ENCODE results near the gene SKIC8. TPM values are rescaled to one million over a fixed set of nuclear protein-coding genes. Genes with fewer than 3 reads are reported as not detected.
A peak's percentile ranks its signal among the peaks of the same experiment; 100 is the strongest.

The SKIC8 gene
- total and polyA plus RNA-seq, 3 donors from 2014 or later, result 82.3 to 135 (median 93.1) TPM

DNA sequence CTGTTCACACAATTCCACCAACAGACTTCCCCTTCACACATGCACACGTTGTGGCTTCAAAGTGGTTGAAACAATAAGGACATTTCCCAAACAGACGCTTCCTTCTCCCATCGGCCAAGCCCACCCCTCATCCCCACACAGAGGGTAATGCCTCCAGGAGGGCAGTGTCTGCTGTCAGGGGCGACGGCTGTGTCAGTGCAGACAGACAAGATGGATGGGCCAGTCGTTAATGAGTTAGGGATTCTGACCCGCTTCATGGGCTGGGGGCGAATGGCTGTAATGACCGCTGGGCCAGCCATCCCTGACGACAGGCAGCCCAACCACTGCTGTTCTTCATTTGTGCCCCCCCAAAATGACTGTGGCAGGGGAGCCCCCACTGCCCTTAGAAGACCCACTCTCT is 20.2 kb upstream of the SKIC8 start:
- Histone ChIP-seq H3K27ac (no peak overlapping the region), H3K36me3 (ENCODE audit: low read depth, missing control alignments) (no peaks in the 10 kb centered on the region), H3K9me3 (no peaks in the 10 kb centered on the region), H3K27me3 (no peaks in the 10 kb centered on the region), H3K4me1 (no peaks in the 10 kb centered on the region), H3K4me3 (no peak overlapping the region)
- TF ChIP-seq CTCF (IDR thresholded peaks at IDR 0.05) (no peak), POLR2A (IDR thresholded peaks at IDR 0.05) (no peak)
- intact Hi-C loops (cut with DNase I; ENCODE audit: low total_unique reads), result loop anchor here (10.0 kb wide), 1 partner anchor 105 kb away; no protein-coding TSS in a partner anchor
- no peak for DNase-seq
- WGBS, 2 donors, result 76 to 87% methylated on average over 7 to 10 of the region's 10 CpGs

DNA sequence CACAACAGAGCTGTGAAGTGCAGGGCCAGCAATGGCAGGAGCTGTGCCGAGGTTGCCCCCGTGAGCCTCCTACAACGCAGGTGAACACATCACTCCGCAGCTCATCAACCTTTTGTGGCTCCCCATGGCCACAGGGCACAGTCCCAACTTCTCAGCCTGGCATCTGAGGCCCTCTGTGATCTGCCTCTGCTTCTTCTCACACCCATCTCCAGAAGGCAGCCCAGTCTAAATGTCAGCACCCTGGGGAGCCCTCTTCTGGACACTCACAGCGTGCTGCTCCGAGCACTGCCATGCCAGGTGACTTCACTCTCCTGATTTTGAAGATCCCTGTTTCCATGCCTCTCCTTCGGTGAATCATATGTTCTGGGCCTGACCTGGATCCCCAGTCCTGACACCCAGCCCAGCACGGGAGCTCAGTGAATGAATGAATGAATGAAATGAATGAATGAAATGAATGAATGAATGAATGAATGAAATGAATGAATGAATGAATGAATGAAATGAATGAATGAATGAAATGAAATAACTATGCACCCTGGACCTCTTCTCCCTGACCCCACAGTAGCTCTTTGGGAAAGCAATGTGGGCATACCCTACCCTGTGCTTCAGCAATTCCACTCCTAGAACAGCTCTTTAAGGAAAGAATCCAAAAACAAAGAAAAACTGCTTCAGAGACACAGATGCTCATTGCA is 17.9 kb upstream of the SKIC8 start:
- no peak for DNase-seq
- Histone ChIP-seq H3K9me3 (no peaks in the 10 kb centered on the region), H3K4me3 (no peak overlapping the region), H3K27ac (no peak overlapping the region), H3K4me1 (no peaks in the 10 kb centered on the region), H3K27me3 (no peaks in the 10 kb centered on the region), H3K36me3 (ENCODE audit: low read depth, missing control alignments) (no peaks in the 10 kb centered on the region)
- 89 to 95% methylated on average over 8 of the region's 8 CpGs for WGBS, 2 donors
- intact Hi-C loops (cut with DNase I; ENCODE audit: low total_unique reads), result loop anchor here (10.0 kb wide), 1 partner anchor 108 kb away; no protein-coding TSS in a partner anchor
- TF ChIP-seq POLR2A (IDR thresholded peaks at IDR 0.05) (no peak), CTCF (IDR thresholded peaks at IDR 0.05) (no peak)

GRCh38 chr15:78316283-78317083 is 17.1 kb upstream of the SKIC8 start:
- Histone ChIP-seq H3K4me1 (no peaks in the 10 kb centered on the region), H3K27ac (no peak overlapping the region), H3K27me3 (no peaks in the 10 kb centered on the region), H3K9me3 (no peaks in the 10 kb centered on the region), H3K36me3 (ENCODE audit: low read depth, missing control alignments) (no peaks in the 10 kb centered on the region), H3K4me3 (no peak overlapping the region)
- DNase-seq, result no peak
- intact Hi-C loops (cut with DNase I; ENCODE audit: low total_unique reads), result loop anchor here (10.0 kb wide), 1 partner anchor 108 kb away; no protein-coding TSS in a partner anchor
- TF ChIP-seq CTCF (IDR thresholded peaks at IDR 0.05) (no peak), POLR2A (IDR thresholded peaks at IDR 0.05) (no peak)
- 73 to 81% methylated on average over 16 to 17 of the region's 17 CpGs for WGBS, 2 donors

DNA sequence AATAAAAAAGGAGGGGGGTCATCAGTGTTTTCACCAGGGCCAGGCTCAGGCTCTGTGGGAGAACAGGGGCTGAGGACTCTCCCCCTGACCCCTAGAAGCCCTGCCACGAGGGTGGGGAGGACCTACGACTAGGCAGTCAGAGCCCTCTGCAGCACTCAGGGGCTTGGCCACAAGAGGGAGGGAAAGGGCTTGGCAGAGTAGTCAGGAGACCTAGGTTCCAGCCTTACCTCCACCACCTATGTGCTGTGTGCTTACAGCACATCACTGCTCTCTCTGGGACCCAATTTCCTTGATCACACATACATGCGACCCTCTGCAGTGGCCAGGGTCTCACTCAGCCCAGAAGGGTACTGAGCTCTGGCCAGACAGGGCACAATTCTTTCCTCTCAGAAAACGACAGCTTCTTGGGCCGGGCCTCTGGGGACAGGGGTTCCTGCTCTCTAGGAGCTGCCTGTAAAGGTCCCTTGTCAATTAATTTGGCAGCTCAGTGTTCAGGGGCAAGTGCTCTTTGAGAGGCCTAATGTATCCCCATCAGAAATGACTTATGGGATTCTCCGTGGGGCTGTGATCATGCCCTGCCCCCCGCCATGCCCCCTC is 16.4 kb upstream of the SKIC8 start:
- TF ChIP-seq POLR2A (IDR thresholded peaks at IDR 0.05) (no peak), CTCF (IDR thresholded peaks at IDR 0.05) (peak in 1 of 3 experiments; percentile 4)
- no peak overlapping the region for H3K4me3 ChIP-seq
- no peaks in the 10 kb centered on the region for H3K9me3 ChIP-seq
- intact Hi-C loops (cut with DNase I; ENCODE audit: low total_unique reads), result loop anchor here (10.0 kb wide), 1 partner anchor 109 kb away; no protein-coding TSS in a partner anchor
- no peak for DNase-seq
- no peaks in the 10 kb centered on the region for H3K4me1 ChIP-seq
- no peaks in the 10 kb centered on the region for H3K27me3 ChIP-seq
- H3K36me3 ChIP-seq (ENCODE audit: low read depth, missing control alignments), result no peaks in the 10 kb centered on the region
- WGBS, 2 donors, result 75 to 81% methylated on average over 6 to 7 of the region's 7 CpGs
- H3K27ac ChIP-seq, result no peak overlapping the region
